HepG2 (cell line): Measurements from ENCODE around the gene FOXD3. TPM values are rescaled to one million over a fixed set of nuclear protein-coding genes. Genes with fewer than 3 reads are reported as not detected.

Source experiments
- FOXC1 ChIP-seq: sonication (generic); formaldehyde crosslinking; IDR thresholded peaks from 2 replicates; pipeline ENCODE4 v1.8.0; 2022; ENCODE audit warnings: mild to moderate bottlenecking, missing genetic modification reagents, borderline replicate concordance
- GABPA ChIP-seq, 2 experiments: IDR thresholded peaks; 2 replicates each; pipeline ENCODE4 v1.6.1; 2011 to 2016; ENCODE audit warnings: low read depth in 2 of 2, low read length in 1 of 2, missing biosample characterization in 1 of 2, missing genetic modification characterization in 1 of 2
- KMT2B ChIP-seq: IDR thresholded peaks from 2 replicates; pipeline ENCODE4 v1.6.1; 2016; ENCODE audit warnings: missing genetic modification reagents, missing compliant biosample characterization
- NCOA2 ChIP-seq: sonication (generic); formaldehyde crosslinking; IDR thresholded peaks from 2 replicates; pipeline ENCODE4 v1.8.0; 2022; ENCODE audit warnings: inconsistent platforms
- RBM39 ChIP-seq: fragments of 200-400 bp; formaldehyde crosslinking; IDR thresholded peaks from one replicate; pipeline ENCODE4 v1.6.1; 2018; ENCODE audit warnings: antibody characterized with exemption, mild to moderate bottlenecking, low read depth, low read length; ENCODE audit not compliant: poor library complexity, severe bottlenecking
- SMAD9 ChIP-seq: sonication (generic); formaldehyde crosslinking; IDR thresholded peaks from 2 replicates; pipeline ENCODE4 v1.5.1; 2020; ENCODE audit warnings: mild to moderate bottlenecking, missing genetic modification reagents
- ZBTB37 ChIP-seq: sonication (generic); formaldehyde crosslinking; IDR thresholded peaks from 2 replicates; pipeline ENCODE4 v1.4.0; 2020; ENCODE audit warnings: mild to moderate bottlenecking, missing genetic modification reagents
- ZBTB40 ChIP-seq, 2 experiments: fragments of 450-650 bp in 1 of 2; sonication (generic) in 1 of 2; formaldehyde crosslinking in 1 of 2; IDR thresholded peaks; 2 replicates each; pipeline versions ENCODE4 v1.6.1 to v1.8.0; 2016 to 2022; ENCODE audit warnings: antibody characterized with exemption in 1 of 2, mild to moderate bottlenecking in 1 of 2, missing genetic modification reagents in 1 of 2
- ZFP90 ChIP-seq: sonication (generic); formaldehyde crosslinking; IDR thresholded peaks from 2 replicates; pipeline ENCODE4 v1.8.0; 2022; ENCODE audit warnings: missing genetic modification reagents, mild to moderate bottlenecking, inconsistent platforms, borderline replicate concordance
- ZNF24 ChIP-seq: fragments of 450-650 bp; IDR thresholded peaks from 2 replicates; pipeline ENCODE4 v1.6.1; 2017; ENCODE audit warnings: antibody characterized with exemption, mild to moderate bottlenecking
- ZNF609 ChIP-seq: sonication (generic); formaldehyde crosslinking; IDR thresholded peaks from 2 replicates; pipeline ENCODE4 v1.4.0; 2020; ENCODE audit warnings: mild to moderate bottlenecking, missing genetic modification reagents, borderline replicate concordance
- polyA plus RNA-seq, 8 experiments: library from polyadenylated mRNA; depleted of rRNA in 3 of 8; stranded (reverse) in 7 of 8; unstranded in 1 of 8; fragments of >200 nt; fragmentation: Illumina TruSeq in 4 of 8; extraction: Trizol in 4 of 8; gene quantifications; 2 replicates each; pipeline versions ENCODE4 v1.2.1 to v1.2.3, GENCODE V29; 2011 to 2016; ENCODE audit warnings: low read depth in 4 of 8, missing spikeins in 1 of 8, mixed read lengths in 1 of 8; ENCODE audit not compliant: insufficient read depth in 1 of 8
- total RNA-seq, 5 experiments: library from RNA; depleted of rRNA; stranded (reverse); fragments of >200 nt; fragmentation: Illumina TruSeq; extraction: Trizol; gene quantifications; 2 replicates each; pipeline ENCODE4 v1.2.3, GENCODE V29; 2016; ENCODE audit warnings: low read depth in 1 of 5

Gene FOXD3
- total and polyA plus RNA-seq, 2 of the 13 experiments (the other 11 are each of a cell fraction or from before 2014, with no cell fraction given), result not detected

GRCh38 chr1:63367215-63368103 lies 45.1 kb downstream of the FOXD3 start, which contains the start of gene ALG6 (continued):
- no peak for TF ChIP-seq ZBTB40 (IDR thresholded peaks at IDR 0.05)
- TF ChIP-seq ZBTB40 (CRISPR knock-in tag; IDR thresholded peaks at IDR 0.05), result no peak; the same call in none of the 2 replicates
- TF ChIP-seq RBM39, result peak; percentile 77
- peak; percentile 20; the same call in 1 of the 2 replicates for TF ChIP-seq NCOA2 (CRISPR knock-in tag)
- TF ChIP-seq ZBTB37 (CRISPR knock-in tag), result no peak
- no peak for TF ChIP-seq SMAD9 (CRISPR knock-in tag)
- peak; percentile 79; the same call in 1 of the 2 replicates for TF ChIP-seq FOXC1 (CRISPR knock-in tag)
- TF ChIP-seq ZNF609 (CRISPR knock-in tag), result no peak
- TF ChIP-seq GABPA (IDR thresholded peaks at IDR 0.05; ENCODE audit: low read depth, low read length), result no peak
- TF ChIP-seq GABPA (CRISPR knock-in tag; IDR thresholded peaks at IDR 0.05; ENCODE audit: low read depth), result no peak
- TF ChIP-seq ZFP90, result peak; percentile 65; the same call in 1 of the 2 replicates
- TF ChIP-seq ZNF24, result no peak
- no peak; the same call in none of the 2 replicates for TF ChIP-seq KMT2B (CRISPR knock-in tag)
